NCI-H2081 (cell line): ENCODE measurements around the gene B3GAT1.
A peak's percentile ranks its signal among the peaks of the same experiment; 100 is the strongest.
"Not testable (repeated sequence)": the region's sequence is repeated elsewhere in the genome, so short reads cannot be mapped to it uniquely, and the experiment has no call there.

Experiments
- DNase-seq, 2 experiments: peaks; one replicate each; lab custom pipeline; 2025; lab: John Stamatoyannopoulos, UW

The B3GAT1 gene

DNA sequence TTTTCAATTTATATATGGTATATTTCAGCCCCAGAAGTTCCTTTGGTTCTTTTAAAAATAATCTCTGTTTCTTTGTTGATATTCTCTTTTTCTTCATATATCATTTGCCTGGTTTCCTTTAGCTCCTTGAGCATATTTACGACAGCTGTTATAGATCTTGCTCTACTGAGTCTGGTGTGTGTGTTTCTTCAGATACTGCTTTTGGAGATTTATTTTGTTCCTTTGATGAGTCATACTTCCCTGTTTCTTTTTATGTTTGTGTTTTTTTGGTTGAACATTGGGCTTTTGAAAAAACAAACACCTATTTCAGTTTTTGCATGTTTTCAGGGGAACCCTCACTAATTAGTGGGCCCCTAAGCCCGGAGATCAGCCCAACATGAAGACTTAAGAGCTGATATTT is 56.9 kb downstream of the B3GAT1 start:
- no peak for DNase-seq

DNA sequence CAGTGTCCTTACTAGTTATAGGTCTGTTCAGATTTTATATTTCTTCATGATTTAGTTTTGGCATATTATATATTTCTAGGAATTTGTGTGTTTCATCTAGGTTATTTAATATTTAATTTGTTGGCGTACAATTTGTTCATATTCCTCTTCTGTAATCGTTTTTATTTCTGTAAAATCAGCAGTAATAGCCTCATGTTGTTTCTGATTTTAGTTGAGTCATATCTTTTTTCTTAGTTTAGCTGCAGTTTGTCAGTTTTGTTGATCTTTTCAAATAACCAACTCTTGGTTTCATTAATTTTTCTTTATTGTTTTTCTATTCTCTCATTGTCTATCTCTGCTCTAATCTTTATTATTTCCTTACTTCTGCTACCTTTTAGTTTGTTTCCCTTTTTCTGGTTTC is 59.9 kb downstream of the B3GAT1 start:
- no peak for DNase-seq

DNA sequence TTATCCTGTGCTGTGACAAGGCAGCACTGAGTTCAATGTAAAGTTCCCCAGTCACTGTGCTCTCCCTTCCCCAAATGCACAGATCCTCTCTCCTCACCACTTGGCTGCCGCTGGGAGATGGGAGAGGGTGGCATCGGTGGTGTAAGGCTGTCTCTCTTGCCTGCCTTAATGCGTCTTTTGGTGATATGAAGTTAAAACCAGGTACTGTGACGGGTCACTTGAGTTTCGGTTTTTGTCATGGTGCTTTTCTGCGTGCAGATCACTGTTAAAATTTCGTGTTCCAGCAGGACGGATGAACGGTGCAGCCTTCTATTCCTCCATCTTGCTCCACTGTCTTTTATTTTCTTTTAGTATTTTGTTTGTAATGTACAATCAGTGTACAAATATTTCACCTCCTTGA is 61.7 kb downstream of the B3GAT1 start:
- no peak for DNase-seq

DNA sequence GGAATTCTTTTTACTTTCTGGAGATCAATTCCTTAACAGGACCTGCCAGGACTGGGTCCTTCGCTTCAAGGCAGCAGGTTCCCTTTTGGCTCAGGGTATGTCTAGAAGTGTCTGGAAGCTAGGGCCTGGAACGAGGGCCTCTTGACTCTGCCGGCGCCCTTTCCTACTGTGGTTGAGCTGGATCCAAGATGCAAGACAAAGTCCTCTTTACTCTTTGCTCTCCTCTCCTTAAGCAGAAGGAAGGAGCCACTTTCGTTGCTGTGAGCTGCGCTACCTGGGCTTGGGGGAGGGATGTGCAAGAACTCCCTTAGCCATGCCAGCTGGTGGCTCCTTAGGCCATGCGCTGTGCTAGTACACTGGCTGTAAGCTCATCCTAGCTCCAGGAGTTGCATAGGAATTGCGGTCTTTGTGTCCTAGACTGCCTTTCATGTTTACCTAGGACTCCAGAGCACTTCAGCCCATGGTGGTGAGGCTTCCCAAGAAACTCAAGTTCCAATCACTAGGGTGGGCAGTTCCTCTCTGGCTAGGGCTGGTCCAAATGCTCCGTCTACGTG is 62.2 kb downstream of the B3GAT1 start:
- DNase-seq, result no peak

DNA sequence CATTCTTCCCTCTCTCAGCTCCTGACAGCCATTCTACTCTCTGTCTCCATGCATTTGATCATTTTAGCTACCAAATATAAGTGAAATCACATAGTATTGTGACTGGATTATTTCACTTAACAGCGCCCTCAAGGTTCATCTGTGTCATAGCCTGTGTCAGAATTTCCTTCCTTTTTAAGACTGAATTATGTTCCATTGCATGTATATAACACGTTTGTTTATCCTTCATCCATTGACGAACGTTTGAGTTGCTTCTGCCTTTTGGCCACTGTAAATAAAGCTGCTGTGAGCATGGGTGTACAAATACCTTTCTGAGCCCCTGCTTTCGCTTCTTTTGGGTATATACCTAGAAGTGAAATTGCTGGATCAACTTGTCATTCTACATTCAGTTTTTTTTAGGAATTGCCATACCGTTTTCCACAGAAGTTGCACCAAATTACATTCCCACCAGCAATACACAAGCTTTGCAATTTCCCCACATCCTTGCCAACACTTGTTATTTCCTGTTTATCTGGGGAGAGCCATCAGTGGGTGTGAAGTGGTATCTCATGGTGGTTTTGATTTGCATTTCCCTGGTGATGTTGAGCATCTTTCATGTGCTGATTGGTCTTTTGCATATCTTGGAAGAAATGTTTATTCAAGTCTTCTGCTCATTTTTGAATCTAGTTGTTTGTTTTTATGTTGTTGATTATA is 62.8 kb downstream of the B3GAT1 start:
- no peak for DNase-seq

DNA sequence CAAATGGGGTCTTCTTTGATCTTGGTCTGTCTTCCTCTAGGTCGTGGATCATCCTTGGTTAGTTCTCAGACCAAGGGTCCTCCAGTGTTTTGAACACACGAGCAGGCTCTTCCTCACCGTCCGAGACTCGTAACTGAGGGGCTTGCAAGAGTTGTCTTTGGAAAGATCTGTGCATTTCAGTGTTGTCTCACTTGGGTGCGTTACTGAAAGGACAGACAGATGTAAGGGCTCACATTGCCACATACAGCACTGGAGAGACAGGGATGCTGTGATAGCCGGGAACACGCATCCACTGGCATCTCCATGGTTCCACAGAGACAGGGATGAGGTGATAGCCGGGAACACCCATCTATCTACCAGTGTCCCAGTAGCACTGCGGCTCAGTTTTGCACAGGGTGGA is 64.6 kb downstream of the B3GAT1 start:
- DNase-seq, result no peak

DNA sequence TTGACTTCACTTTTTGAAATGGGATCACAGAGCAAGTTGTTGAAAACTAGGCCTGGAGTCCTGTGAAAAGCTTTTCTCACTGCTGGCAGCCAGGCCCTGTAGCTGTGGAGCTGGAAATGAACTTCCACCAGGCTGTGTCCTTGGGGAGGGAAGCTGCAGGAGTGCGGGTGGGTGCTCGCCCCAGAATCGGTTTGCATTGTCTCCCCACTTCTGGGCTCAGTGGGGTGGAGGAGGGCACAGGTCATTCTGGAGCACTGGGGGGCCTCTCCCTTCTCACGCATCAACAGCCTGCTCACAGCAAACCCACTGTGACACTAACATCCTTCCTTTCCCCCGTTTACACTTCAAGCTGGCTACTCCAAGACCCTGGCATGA is 65.1 kb downstream of the B3GAT1 start:
- DNase-seq, result no peak

DNA sequence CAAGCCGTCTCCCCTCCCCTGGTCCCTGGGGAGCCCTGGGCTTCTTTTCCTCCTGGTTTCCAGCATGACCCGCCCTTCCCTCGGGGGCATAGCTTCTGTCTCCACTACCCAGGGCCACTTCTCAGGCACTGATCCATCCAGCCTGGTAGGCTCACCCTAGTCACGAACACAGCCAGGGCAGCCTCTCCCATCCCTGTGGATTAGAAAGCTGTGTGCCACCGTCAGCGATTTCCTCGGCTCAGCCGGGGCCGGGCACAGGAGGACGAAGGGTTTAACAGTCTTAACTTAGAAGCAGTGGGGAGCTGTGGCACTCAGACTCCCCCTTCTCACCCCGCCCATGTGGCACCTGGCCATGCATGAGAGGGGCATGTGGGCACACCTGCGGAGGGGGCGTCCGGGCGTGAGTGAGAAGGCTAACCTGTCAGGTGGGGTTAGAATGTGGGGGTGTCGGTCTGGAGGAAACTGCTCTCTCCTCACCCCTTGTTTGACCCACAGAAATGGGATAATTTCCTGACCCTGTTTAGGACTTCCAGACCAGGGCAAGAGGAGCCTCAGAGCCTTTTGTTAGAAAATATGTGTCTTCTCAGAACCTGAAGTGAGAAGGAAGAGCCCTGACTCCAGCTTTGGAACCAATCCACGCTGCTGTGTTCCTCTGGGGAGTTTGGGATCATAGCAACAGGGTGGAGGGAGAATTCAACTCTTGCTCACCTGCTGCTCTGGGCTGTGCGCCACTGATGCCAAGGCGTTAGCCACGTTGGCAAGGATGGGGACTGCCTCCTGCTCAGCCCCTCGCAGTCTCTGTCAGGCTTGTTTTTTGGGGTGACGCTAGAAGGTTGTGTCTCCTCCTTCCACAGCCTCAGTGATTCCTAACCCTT is 65.7 kb downstream of the B3GAT1 start:
- no peak for DNase-seq

DNA sequence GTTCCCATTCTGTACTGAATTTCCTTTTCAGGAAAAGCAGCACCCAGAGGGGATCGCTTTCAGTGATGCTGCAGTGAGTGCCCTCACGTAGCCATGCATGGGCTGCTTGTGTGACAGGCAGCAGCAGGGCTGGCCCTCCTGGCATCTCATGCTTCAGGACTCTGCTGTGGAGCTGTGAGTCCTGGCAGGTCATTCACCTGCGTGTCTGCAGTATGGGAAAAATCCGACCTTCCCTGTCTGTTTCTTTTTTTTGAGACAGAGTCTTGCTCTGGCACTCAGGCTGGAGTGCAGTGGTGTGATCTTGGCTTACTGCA is 66.8 kb downstream of the B3GAT1 start:
- no peak for DNase-seq

DNA sequence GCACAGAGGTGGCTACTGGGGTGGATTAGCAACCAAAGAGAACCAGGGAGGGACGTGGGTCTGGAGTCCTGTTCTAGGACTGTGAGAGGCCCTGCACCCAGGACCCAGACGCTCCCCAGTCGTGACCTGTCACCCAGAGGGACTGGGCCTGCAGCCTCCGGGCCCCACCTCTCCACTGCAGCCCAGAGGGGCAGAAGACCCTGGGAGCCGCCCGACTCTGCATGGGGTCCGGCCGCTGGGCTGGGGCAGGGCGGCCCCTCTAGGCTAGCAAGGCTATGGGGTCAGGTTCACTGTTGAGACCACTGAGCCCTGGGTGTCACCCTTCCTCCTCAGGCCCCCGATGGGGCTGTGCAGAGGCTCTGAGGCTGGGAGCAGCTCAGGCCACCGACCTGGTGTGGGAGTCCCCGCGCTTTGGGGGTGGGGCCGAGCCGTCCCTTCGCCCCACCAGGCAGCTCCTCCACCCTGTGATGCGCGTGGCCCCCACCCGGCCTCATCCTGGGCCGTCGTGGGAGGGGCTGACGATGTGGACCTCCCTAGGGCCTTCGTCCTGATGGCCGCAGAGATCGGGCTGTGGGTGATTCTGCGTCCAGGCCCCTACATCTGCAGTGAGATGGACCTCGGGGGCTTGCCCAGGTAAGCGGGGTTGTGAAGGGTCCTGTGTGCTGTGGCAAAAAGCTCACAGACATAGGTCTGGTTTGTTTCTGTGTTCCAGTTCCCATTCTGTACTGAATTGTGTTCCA is 67.4 kb downstream of the B3GAT1 start:
- DNase-seq, result not testable (repeated sequence)

DNA sequence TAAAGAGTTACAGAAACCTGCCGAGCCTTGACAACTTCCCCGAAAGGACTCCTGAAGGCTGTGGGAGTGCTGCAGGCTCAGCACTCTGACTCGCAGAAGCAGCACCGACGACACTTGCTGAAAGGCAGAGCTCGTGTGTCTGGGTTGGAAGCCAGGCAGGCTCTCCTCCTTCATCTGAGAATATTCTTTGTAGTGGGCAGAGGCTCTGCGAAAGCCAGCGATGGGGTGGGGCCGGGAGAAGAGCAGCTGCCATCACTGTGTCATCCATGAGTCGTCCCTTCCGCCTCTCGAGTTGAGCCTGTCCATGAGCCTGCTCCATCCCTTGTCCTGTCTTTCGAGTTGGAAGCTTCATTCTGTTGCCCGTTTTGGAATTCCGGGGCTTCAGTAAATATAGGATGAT is 68.4 kb downstream of the B3GAT1 start:
- no peak for DNase-seq

DNA sequence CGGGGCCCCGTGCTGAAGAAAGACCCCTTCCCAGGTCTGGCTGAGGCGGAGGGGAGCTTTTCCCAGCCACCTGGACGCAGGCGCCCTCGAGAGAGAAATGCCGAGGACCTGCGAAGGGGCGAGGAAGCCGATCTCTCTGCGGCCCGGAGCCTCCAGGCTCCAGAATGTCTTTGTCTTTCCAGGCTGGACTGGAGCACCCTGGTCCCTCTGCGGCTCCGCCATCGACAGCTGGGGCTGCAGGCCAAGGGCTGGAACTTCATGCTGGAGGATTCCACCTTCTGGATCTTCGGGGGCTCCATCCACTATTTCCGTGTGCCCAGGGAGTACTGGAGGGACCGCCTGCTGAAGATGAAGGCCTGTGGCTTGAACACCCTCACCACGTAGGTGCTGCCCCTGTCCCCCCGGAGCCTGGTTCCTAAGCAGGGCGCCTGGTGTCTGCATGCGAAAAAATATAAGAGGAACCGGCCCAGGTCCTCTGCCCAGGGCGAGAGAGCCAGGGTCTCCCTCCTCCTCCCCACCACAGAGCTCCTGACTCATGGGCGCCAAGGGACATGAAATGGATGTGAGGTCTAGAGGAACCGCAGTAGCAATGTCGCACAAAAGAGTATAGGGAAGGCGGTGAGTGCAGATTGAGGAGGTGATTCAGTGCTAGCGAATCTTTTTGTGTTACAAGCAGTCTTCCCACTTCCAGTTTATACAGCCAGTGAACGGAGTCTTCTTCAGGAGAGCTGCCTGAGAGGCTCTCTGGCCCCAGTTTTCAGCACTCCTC is 69.3 kb downstream of the B3GAT1 start:
- no peak for DNase-seq

DNA sequence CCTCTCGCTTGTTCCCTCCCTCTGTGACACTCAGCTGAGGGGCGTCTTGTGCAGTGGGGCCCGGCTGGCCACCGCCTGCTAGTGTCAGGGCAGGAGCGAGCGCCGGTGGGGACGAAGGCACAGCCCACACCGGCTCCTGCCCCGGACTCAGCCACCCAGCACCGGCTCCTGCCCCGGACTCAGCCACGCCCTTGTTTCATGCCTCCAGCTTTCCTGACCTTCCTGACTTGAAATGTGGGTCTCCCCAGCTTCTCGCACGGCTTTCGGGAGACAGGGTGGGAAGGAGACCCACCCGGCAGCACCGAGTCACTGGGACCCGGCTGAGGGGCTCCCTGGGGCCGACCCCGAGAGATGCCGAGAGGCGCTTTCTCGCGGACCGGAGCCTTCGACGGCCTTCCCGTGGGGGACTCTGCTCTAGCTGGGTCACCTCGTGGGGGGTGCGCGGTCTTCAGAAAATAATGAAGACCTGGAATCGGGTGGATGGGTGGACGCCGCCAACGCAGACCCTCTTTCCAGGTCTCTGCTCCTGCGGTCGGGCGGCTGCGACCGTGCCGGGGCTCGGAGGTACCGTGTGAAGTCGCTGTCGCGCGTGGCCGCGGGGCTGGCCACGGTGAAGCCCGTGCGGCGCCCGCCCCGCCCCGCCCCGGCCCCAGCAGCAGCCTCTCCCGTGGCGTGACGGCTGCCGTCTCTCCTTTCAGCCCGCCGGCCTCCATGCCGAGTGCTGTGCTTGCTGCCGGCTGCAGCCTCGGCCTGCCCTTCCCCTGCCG is 70.1 kb downstream of the B3GAT1 start:
- no peak for DNase-seq

DNA sequence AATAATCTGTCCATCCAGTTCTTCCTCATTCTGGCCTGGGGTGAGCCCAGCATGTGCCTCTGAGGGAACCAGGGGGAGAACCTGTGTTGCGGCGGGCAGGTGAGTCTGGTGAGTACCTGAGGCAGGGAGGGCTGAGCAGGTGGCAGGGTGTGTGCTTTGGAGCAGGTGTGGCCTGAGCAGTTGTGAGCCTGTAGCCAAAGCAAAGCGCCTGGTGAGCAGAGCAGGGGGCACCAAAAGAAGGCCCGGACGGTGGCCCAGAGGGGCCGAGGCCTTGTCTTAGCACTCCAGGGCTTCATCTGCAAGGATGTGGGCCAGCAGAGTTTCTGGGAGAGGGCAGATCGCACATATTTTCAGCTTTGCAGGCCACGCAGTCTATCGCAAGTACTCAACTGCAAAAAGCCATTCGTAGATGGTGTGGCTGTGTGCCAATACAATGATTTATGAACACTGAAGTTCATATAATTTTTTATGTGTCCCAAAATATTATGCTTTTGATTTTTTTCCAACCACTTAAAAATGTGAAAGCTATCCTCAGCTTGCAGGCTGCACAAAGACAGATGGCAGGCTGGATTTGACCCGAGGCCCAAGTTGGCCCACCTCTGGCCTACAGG is 71.6 kb downstream of the B3GAT1 start:
- DNase-seq, result peak; percentile 42 to 69

DNA sequence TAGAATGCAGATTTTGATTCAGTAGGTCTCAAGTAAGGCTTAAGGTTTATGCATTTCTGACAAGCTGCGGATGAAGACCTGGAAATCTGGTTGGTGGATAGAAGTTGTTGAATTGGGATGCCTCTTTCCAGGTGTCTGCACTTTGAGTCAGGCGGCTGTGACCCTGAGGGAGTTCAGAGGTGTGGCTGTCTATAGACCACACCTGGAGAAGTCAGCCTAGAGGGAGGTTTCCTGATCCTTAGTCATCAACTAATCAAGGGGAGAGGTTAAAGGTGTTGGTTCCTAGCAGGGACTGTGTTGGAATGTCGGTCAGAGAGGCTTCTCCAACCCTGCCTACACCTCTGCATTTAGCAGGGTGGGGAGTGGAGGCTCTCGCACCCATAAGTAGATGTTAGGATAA is 72.3 kb downstream of the B3GAT1 start:
- DNase-seq, result no peak

DNA sequence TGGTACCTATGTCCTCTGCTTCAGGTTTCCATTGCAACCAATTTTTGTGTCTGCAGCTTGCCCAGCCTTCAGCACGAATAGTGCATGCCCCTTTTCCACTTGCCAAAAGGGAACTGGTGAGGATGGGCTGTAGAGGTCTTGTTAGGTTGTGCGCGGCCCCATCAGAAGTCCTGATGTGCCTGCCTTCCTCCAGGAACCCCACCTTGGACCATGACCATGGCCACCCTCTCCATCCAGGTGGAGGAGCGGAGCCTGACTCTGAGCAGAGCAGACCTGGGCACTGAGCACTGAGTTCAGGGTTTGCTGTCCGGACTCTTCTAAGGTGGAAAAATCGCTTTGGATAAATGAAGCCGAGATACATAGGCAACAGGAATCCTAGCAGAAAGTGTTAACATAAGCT is 73.4 kb downstream of the B3GAT1 start:
- DNase-seq, result no peak

DNA sequence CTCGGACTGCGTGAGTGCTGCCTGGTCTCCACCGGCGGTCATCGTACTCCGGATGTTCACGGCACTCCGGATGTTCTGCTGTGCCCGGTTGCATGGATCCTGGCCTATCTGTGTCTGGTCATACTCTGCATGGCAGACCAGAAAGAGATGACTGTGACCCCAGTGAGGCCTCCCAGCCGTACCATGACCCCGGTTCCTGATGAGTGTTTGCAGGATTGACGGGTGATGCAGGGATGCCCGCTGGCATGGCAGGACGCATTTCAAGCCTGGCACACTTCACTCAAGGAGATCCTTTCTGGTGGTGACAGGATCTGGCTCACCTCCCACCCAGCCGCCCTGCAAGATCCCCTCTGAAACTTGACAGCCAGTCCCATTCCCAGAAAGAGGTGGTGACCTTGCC is 74.0 kb downstream of the B3GAT1 start:
- no peak for DNase-seq

DNA sequence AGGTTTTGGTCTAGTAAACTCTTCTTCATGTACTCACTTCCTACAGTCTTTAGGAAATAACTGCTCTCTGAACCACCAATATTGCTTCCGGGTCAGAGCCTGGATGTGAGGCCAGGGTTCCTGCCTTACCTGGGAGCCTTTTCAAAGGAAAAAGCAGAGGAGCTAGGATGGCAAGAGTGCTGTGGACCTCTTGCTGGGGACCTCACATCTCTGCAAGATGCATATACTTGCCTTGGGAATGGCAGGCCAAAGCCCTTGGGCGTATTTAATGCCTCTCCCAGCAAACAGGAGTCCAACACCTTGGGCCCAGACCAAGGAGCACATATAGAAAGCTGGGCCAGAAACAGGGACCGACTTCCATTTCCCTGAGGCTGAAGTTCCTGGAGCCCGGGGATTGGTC is 75.0 kb downstream of the B3GAT1 start:
- no peak for DNase-seq

DNA sequence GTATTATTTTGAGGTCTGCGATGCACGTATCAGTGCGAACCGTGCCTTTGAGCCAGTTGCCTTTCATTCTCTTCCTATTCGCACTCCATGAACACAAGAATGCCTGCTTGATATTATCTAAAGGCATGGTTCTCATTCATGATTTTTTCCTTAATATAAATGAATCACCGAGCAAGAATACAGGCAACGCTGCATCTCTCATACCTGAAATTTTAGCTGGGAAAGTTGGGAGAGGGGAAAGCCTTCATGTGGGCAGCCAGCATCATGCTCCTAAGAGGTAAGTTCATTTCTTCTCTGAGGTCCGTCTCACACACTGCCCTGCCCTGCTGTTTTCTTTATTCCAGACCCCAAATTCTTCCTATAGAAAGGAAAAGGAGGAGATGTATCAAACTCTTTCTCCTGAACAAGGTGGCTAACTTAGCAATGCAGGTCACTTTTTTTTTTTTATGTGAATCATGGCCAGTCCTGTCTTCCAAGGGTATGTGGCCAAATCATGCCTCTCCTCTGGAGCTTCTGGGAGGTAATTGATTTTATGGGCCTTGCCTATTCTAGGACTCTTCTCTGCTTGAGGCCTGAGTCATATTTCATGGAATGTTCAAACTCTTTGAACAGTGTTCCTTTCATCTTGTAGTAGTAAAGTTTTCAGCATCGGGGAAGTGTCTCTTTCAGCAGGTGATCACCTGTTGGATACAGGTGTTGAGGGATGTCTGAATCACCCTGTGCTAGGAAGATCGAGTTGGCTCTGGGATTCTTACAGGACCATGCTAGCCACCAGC is 77.1 kb downstream of the B3GAT1 start:
- no peak for DNase-seq

DNA sequence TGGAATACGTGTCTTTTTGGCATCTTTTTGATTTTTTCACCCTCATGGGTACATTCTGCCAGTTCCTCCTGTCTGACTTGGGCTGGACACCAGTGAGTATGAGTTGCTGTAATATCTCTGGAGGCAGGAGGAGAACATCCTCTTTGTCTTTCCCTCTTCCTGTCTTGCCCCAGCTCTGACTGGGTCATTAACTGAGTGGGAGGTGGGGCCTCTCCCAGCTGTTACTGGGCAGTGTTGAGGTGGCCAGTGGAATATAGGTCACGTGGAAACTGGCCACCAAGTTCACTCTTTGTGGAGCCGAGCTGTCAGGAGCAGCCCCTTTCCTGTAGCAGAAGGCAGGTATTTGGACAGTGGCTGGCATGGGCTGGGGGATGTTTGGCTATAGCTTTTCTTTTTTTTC is 78.1 kb downstream of the B3GAT1 start:
- DNase-seq, result no peak
